ENCODE results near the gene FOXA3. TPM values are rescaled to one million over a fixed set of nuclear protein-coding genes. Genes with fewer than 3 reads are reported as not detected.
"Not testable (repeated sequence)": the region's sequence is repeated elsewhere in the genome, so short reads cannot be mapped to it uniquely, and the experiment has no call there.

Gene FOXA3
- total and polyA plus RNA-seq, 2 of the 4 experiments (the other 2 are of a cell fraction): not detected

- H3K4me1 ChIP-seq (ENCODE audit: control insufficient read depth, insufficient read depth, low read length): no peaks in the 10 kb centered on the region
- H3K4ac ChIP-seq (ENCODE audit: low read depth, low read length): no peak overlapping the region
- no peak overlapping the region for H2BK15ac ChIP-seq (ENCODE audit: low read depth, low read length)
- 100% methylated on average over 2 of the region's 9 CpGs; no CpG with 5 or more reads in 1 of the 2 experiments for WGBS, 2 experiments (ENCODE audit: extremely low coverage in 2 of 2, insufficient read length in 1 of 2)
- H3K27me3 ChIP-seq (ENCODE audit: control insufficient read depth, insufficient read depth, low read length): no peaks in the 10 kb centered on the region
- H3K9me3 ChIP-seq (ENCODE audit: control insufficient read depth, insufficient read depth, low read length): no peaks in the 10 kb centered on the region
- in situ Hi-C loops (cut with MboI; ENCODE audit: low sequenced_read_pairs) (no loop called here), dilution Hi-C loops (cut with HindIII; ENCODE audit: low sequenced_read_pairs, unreplicated experiment) (no loop called here), intact Hi-C loops (cut with micrococcal nuclease) (no loop called here)
- 0 out of 2 replicates have a peak, but pooled peaks cover 3% of the 10 kb centered on the region for H4K20me1 ChIP-seq (ENCODE audit: insufficient read depth, low read length)
- no peak overlapping the region for H3K9ac ChIP-seq (ENCODE audit: low read depth, low read length)
- no peak overlapping the region for H3K56ac ChIP-seq (ENCODE audit: extremely low read depth, insufficient read depth, low read length)
- ATAC-seq (ENCODE audit: low read depth): no peak
- CTCF ChIA-PET: interaction anchor here (0.7 kb wide), 1 partner anchor 32 kb away, joined by 4 read pairs; no protein-coding TSS in a partner anchor
- H2BK20ac ChIP-seq (ENCODE audit: low read depth, low read length): no peak overlapping the region
- TF ChIP-seq RFX5 (IDR thresholded peaks at IDR 0.05; ENCODE audit: low read depth, low read length) (no peak), SMC3 (IDR thresholded peaks at IDR 0.05; ENCODE audit: low read depth, low read length) (no peak)
- TF ChIP-seq, protein P1, sequence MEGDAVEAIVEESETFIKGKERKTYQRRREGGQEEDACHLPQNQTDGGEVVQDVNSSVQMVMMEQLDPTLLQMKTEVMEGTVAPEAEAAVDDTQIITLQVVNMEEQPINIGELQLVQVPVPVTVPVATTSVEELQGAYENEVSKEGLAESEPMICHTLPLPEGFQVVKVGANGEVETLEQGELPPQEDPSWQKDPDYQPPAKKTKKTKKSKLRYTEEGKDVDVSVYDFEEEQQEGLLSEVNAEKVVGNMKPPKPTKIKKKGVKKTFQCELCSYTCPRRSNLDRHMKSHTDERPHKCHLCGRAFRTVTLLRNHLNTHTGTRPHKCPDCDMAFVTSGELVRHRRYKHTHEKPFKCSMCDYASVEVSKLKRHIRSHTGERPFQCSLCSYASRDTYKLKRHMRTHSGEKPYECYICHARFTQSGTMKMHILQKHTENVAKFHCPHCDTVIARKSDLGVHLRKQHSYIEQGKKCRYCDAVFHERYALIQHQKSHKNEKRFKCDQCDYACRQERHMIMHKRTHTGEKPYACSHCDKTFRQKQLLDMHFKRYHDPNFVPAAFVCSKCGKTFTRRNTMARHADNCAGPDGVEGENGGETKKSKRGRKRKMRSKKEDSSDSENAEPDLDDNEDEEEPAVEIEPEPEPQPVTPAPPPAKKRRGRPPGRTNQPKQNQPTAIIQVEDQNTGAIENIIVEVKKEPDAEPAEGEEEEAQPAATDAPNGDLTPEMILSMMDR (conservative IDR thresholded peaks at IDR 0.05; ENCODE audit: low read depth, low read length): no peak
- no peak overlapping the region for H2BK120ac ChIP-seq (ENCODE audit: low read depth, low read length)
- no peak overlapping the region for H2AFZ ChIP-seq (replicated peaks; ENCODE audit: low read length, poor library complexity)
- DNase-seq: no peak
- H4K8ac ChIP-seq (ENCODE audit: low read depth in 2 of 2, low read length in 2 of 2): no peak overlapping the region
- peaks cover 4% of the 10 kb centered on the region; the same call in 1 of the 2 replicates for H3K9me1 ChIP-seq (ENCODE audit: insufficient read depth, low read length)
- H3K23ac ChIP-seq (ENCODE audit: low read depth, low read length): no peak overlapping the region
- no peak overlapping the region for H3K4me2 ChIP-seq (ENCODE audit: low read depth, low read length)
- no peak overlapping the region for H2AK5ac ChIP-seq (ENCODE audit: low read depth, low read length)
- peaks cover 32% of the 10 kb centered on the region for H3K36me3 ChIP-seq (ENCODE audit: control insufficient read depth, insufficient read depth, low read length)
- H2BK5ac ChIP-seq (ENCODE audit: low read depth, low read length, poor library complexity, severe bottlenecking): no peak overlapping the region
- no peak overlapping the region for H3K27ac ChIP-seq (ENCODE audit: insufficient read depth, low read length)
- H2AK9ac ChIP-seq (replicated peaks; ENCODE audit: low read depth, low read length, poor library complexity): no peak overlapping the region
- H4K91ac ChIP-seq (ENCODE audit: insufficient read depth, low read depth, low read length): no peak overlapping the region
- no peak overlapping the region for H4K5ac ChIP-seq (ENCODE audit: low read depth, low read length)
- H3K4me3 ChIP-seq (ENCODE audit: insufficient read depth, low read depth, low read length): no peak overlapping the region
- no peak overlapping the region for H3K18ac ChIP-seq (ENCODE audit: low read depth, low read length)
- no TSS peak for BruUV-seq (replicated peaks)
- H3K79me1 ChIP-seq (ENCODE audit: low read depth in 1 of 2, low read length in 2 of 2): peaks cover 3 to 9% of the 10 kb centered on the region in 2 experiments
- no peak overlapping the region for H3K14ac ChIP-seq (replicated peaks; ENCODE audit: low read depth, low read length)
- POLR2A ChIA-PET (ENCODE audit: unreplicated experiment): no interaction called here
Measured at GRCh38 chr19:45895519-45895972, 31.4 kb downstream of the FOXA3 start.

DNA sequence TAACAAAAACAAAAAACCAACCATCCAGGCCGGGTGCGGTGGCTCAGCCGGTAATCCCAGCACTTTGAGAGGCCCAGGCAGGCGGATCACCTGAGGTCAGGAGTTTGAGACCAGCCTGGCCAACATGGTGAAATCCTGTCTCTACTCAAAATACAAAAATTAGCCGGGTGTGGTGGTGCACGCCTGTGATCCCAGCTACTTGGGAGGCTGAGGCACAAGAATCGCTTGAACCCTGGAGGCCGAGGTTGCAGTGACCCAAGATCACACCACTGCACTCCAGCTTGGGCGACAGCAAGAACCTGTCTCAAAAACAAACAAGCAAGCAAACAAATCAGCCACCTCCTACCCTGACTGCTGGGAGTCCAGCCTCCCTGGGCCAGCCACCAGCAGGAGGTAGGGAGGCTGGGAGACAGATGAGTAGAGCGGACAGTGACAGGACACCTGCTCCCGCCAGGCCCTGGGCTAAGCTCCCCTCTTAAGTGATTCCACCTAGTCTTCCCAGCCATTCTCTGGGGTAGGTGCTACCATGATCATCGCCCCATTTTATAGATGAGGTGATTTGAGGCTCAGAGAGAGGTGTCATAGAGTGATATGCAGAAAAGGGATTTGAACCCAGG, 32.0 kb downstream of the FOXA3 start:
- H4K8ac ChIP-seq (ENCODE audit: low read depth in 2 of 2, low read length in 2 of 2); H4K20me1 ChIP-seq (ENCODE audit: insufficient read depth, low read length); H2BK120ac ChIP-seq (ENCODE audit: low read depth, low read length); H2BK20ac ChIP-seq (ENCODE audit: low read depth, low read length); H3K9ac ChIP-seq (ENCODE audit: low read depth, low read length); H4K91ac ChIP-seq (ENCODE audit: insufficient read depth, low read depth, low read length); H3K23ac ChIP-seq (ENCODE audit: low read depth, low read length); DNase-seq; H3K9me3 ChIP-seq (ENCODE audit: control insufficient read depth, insufficient read depth, low read length); H2AFZ ChIP-seq (replicated peaks; ENCODE audit: low read length, poor library complexity); H3K4ac ChIP-seq (ENCODE audit: low read depth, low read length); H3K9me1 ChIP-seq (ENCODE audit: insufficient read depth, low read length); POLR2A ChIA-PET (ENCODE audit: unreplicated experiment); BruUV-seq (replicated peaks); H3K4me1 ChIP-seq (ENCODE audit: control insufficient read depth, insufficient read depth, low read length); ATAC-seq (ENCODE audit: low read depth); H4K5ac ChIP-seq (ENCODE audit: low read depth, low read length); H3K4me3 ChIP-seq (ENCODE audit: insufficient read depth, low read depth, low read length); in situ Hi-C loops (cut with MboI; ENCODE audit: low sequenced_read_pairs); H3K56ac ChIP-seq (ENCODE audit: extremely low read depth, insufficient read depth, low read length); H2BK15ac ChIP-seq (ENCODE audit: low read depth, low read length); H3K18ac ChIP-seq (ENCODE audit: low read depth, low read length); dilution Hi-C loops (cut with HindIII; ENCODE audit: low sequenced_read_pairs, unreplicated experiment); H2BK5ac ChIP-seq (ENCODE audit: low read depth, low read length, poor library complexity, severe bottlenecking); H3K14ac ChIP-seq (replicated peaks; ENCODE audit: low read depth, low read length); H3K27me3 ChIP-seq (ENCODE audit: control insufficient read depth, insufficient read depth, low read length); intact Hi-C loops (cut with micrococcal nuclease); H2AK5ac ChIP-seq (ENCODE audit: low read depth, low read length); H3K4me2 ChIP-seq (ENCODE audit: low read depth, low read length); H3K27ac ChIP-seq (ENCODE audit: insufficient read depth, low read length): not testable (repeated sequence)
- peaks cover 32% of the 10 kb centered on the region for H3K36me3 ChIP-seq (ENCODE audit: control insufficient read depth, insufficient read depth, low read length)
- peak overlapping the region; percentile 55 for H2AK9ac ChIP-seq (replicated peaks; ENCODE audit: low read depth, low read length, poor library complexity)
- CTCF ChIA-PET: interaction anchor here (0.7 kb wide), 1 partner anchor 32 kb away, joined by 4 read pairs; no protein-coding TSS in a partner anchor
- 90% methylated on average over 5 of the region's 12 CpGs; no CpG with 5 or more reads in 1 of the 2 experiments for WGBS, 2 experiments (ENCODE audit: extremely low coverage in 2 of 2, insufficient read length in 1 of 2)
- H3K79me1 ChIP-seq (ENCODE audit: low read depth in 1 of 2, low read length in 2 of 2): peaks cover 8 to 15% of the 10 kb centered on the region in 2 experiments

Measured in IMR-90 (cell line).